Suprapubic skin (tissue), 4 donors: ENCODE measurements around the gene ZNF197.

ENCODE experiments used
- CTCF ChIP-seq, 2 donors: fragments of 200-600 bp in 1 of 2; fragments of 450-650 bp in 1 of 2; sonication (generic) in 1 of 2; IDR thresholded peaks; one replicate each; pipeline ENCODE4 v1.5.1; 2016 to 2019; ENCODE audit warnings: antibody characterized with exemption in 2 of 2, mild to moderate bottlenecking in 1 of 2, moderate library complexity in 1 of 2
- EP300 ChIP-seq: sonication (generic); formaldehyde crosslinking; IDR thresholded peaks from one replicate; pipeline ENCODE4 v1.6.1; 2017; ENCODE audit warnings: antibody characterized with exemption
- POLR2A ChIP-seq, 2 donors: fragments of 450-650 bp; IDR thresholded peaks; one replicate each; pipeline ENCODE4 v1.6.1; 2017; ENCODE audit warnings: antibody characterized with exemption in 2 of 2, mild to moderate bottlenecking in 2 of 2, moderate library complexity in 2 of 2
- POLR2AphosphoS5 ChIP-seq, 3 donors: sonication (generic); formaldehyde crosslinking; IDR thresholded peaks; one replicate each; pipeline ENCODE4 v1.6.1; 2017; ENCODE audit warnings: antibody characterized with exemption in 3 of 3

DNA sequence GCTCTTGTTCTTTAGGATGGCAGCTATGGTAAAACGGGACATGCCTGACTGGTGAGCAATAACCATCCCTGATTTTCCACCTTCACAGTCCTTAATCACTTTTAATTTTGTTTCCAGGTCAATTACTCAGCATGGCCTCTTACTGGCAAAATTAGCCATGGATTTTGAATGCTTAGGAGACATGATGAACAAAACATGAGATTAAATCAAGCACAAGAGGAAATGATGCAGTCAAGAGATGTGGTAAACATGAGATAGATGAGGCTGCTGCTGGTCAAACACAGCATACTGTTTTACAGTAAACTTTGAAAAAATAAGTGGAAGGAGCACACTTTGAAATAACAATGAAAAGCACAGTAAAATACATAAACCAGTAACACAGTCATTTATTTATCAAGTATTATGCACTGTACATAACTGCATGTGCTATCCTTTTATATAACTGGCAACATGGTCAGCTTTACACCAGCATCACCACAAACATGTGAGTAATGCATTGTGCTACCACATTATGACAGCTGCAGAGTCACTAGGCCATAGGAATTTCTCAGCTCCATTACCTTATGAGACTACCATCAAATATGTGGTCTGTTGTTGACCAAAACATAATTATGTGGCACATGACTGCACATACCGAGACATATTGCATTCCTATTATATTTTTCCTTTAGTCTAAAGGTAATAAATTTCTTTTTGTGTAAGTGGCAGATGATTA lies 57.5 kb downstream of the ZNF197 start:
- TF ChIP-seq CTCF (IDR thresholded peaks at IDR 0.05) (no peak), POLR2A (IDR thresholded peaks at IDR 0.05) (no peak), POLR2AphosphoS5 (IDR thresholded peaks at IDR 0.05) (no peak), EP300 (no peak)
